K562 (cell line): ENCODE results near the gene RHOF. TPM values are rescaled to one million over a fixed set of nuclear protein-coding genes. Genes with fewer than 3 reads are reported as not detected.

Experiments
- ATAC-seq: fragments of 200-7000 bp; cut with Tn5 transposase; 3 replicates; pipeline ENCODE4 v1.9.1; 2020; ENCODE audit warnings: moderate library complexity
- BruUV-seq: library from RNA; stranded (reverse); fragments of 400-500 nt; replicated peaks from 2 replicates; lab custom pipeline; 2021; lab: Mats Ljungman, UMichigan
- CTCF ChIA-PET: fragments of 300-600 bp; formaldehyde crosslinking; extraction: SDS; loops from one replicate; lab custom pipeline; 2021; ENCODE audit warnings: low intra/inter-chr PET ratio; lab: Yijun Ruan, JAX
- POLR2A ChIA-PET: fragments of 300-600, 350-650 bp; sonication (Branson Sonifier 250); formaldehyde crosslinking; extraction: SDS; loops from one replicate; lab custom pipeline; 2021; ENCODE audit warnings: antibody characterized with exemption, inconsistent platforms; lab: Yijun Ruan, JAX
- DNase-seq, 4 experiments: peaks; one replicate each; pipeline versions ENCODE4 v3.0.0 to v3.0.0-alpha.2; 2011 to 2018; ENCODE audit warnings: low spot score in 3 of 4, mixed read lengths in 3 of 4; ENCODE audit errors: extremely low read depth in 1 of 4
- FAIRE-seq: peaks from 2 replicates; lab custom pipeline; 2011; peaks lifted over from hg19 to GRCh38; lab: Jason Lieb, UNC
- H2AFZ ChIP-seq: 2 replicates; pipeline ENCODE4 v1.6.0; 2011; ENCODE audit warnings: low read depth, low read length, control low read depth, inconsistent platforms
- H3K27ac ChIP-seq: fragments of 200-600 bp; 3 replicates; pipeline ENCODE4 v1.8.0; 2011; ENCODE audit warnings: low read depth, mild to moderate bottlenecking, control low read depth, inconsistent platforms, low read length, moderate library complexity, mixed read lengths; ENCODE audit errors: extremely low read depth
- H3K27me3 ChIP-seq, 2 experiments: fragments of 300-600 bp in 1 of 2; 2 replicates in 1 of 2; 3 replicates in 1 of 2; pipeline versions ENCODE4 v1.6.0 to v1.8.0; 2011; ENCODE audit warnings: inconsistent platforms in 2 of 2, low read length in 2 of 2, mild to moderate bottlenecking in 1 of 2, mixed read lengths in 1 of 2, moderate library complexity in 1 of 2; ENCODE audit not compliant: control insufficient read depth in 2 of 2, insufficient read depth in 2 of 2
- H3K36me3 ChIP-seq: fragments of 300-600 bp; 3 replicates; pipeline ENCODE4 v1.8.0; 2011; ENCODE audit warnings: mild to moderate bottlenecking, low read length, inconsistent platforms; ENCODE audit not compliant: control insufficient read depth, insufficient read depth
- H3K4me1 ChIP-seq, 2 experiments: fragments of 200-600 bp in 1 of 2; replicated peaks in 1 of 2; 2 replicates in 1 of 2; 3 replicates in 1 of 2; pipeline versions ENCODE4 v1.5.1 to v1.8.0; 2011; ENCODE audit warnings: inconsistent platforms in 2 of 2, low read length in 2 of 2, mild to moderate bottlenecking in 1 of 2, mixed read lengths in 1 of 2, moderate library complexity in 1 of 2; ENCODE audit not compliant: control insufficient read depth in 2 of 2, insufficient read depth in 2 of 2
- H3K4me2 ChIP-seq: 2 replicates; pipeline ENCODE4 v1.6.1; 2011; ENCODE audit warnings: low read length, control low read depth, inconsistent platforms, mixed read lengths; ENCODE audit not compliant: insufficient read depth
- H3K4me3 ChIP-seq: fragments of 200-600 bp; sonication (generic), shearing (Covaris generic); 2 replicates; pipeline ENCODE4 v1.5.1; 2016; ENCODE audit warnings: control low read depth, inconsistent platforms
- H3K79me2 ChIP-seq: fragments of 200-600 bp; 3 replicates; pipeline ENCODE4 v1.8.0; 2011; ENCODE audit warnings: low read length, inconsistent platforms; ENCODE audit not compliant: control insufficient read depth, insufficient read depth
- H3K9ac ChIP-seq, 2 experiments: 2 replicates each; pipeline versions ENCODE4 v1.6.0 to v1.6.1; 2011; ENCODE audit warnings: low read depth in 2 of 2, low read length in 2 of 2, control low read depth in 1 of 2, inconsistent platforms in 1 of 2, mild to moderate bottlenecking in 1 of 2, mixed read lengths in 1 of 2; ENCODE audit not compliant: insufficient read depth in 1 of 2
- H3K9me1 ChIP-seq: one replicate; pipeline ENCODE4 v1.6.0; 2011; ENCODE audit warnings: inconsistent platforms, mild to moderate bottlenecking, low read length, moderate library complexity; ENCODE audit not compliant: control insufficient read depth, insufficient read depth
- H3K9me3 ChIP-seq: replicated peaks from 2 replicates; pipeline ENCODE4 v1.5.1; 2011; ENCODE audit warnings: low read depth, low read length, inconsistent platforms; ENCODE audit not compliant: control insufficient read depth, insufficient read depth
- H4K20me1 ChIP-seq: replicated peaks from 2 replicates; pipeline ENCODE4 v1.6.1; 2011; ENCODE audit warnings: low read length, inconsistent platforms, mixed read lengths; ENCODE audit not compliant: control insufficient read depth, insufficient read depth
- FOS ChIP-seq: IDR thresholded peaks from 3 replicates; pipeline ENCODE4 v1.6.1; 2011; ENCODE audit not compliant: insufficient read length; ENCODE audit errors: extremely low read depth
- NFYB ChIP-seq: IDR thresholded peaks from 2 replicates; pipeline ENCODE4 v1.6.1; 2011; ENCODE audit warnings: mild to moderate bottlenecking, moderate library complexity; ENCODE audit not compliant: insufficient read length; ENCODE audit errors: extremely low read depth
- RAD51 ChIP-seq: fragments of 450-650 bp; IDR thresholded peaks from 2 replicates; pipeline ENCODE4 v1.7.1; 2016; ENCODE audit warnings: low read depth, mild to moderate bottlenecking, borderline replicate concordance
- WGBS: fragments of 100-300 bp; shearing (Covaris generic); methylation state at CpG from one replicate; pipeline ENCODE4 v1.1.6; 2016; ENCODE audit warnings: low coverage, mixed read lengths; ENCODE audit not compliant: insufficient coverage; ENCODE audit errors: missing lambda C conversion rate; 5-methylcytosine and 5-hydroxymethylcytosine counted together
- in situ Hi-C: fragments of 300-500 bp; cut with MboI; formaldehyde crosslinking; loops from 4 replicates; pipeline ENCODE4 v1.15.0; 2018; ENCODE audit warnings: inconsistent platforms, mixed read lengths
- intact Hi-C: fragments of 100-400 bp; cut with micrococcal nuclease; formaldehyde crosslinking; loops from 2 replicates; pipeline ENCODE4 v1.14.2; 2022
- polyA plus RNA-seq, 8 experiments: library from polyadenylated mRNA; depleted of rRNA in 4 of 8; stranded (reverse) in 5 of 8; unstranded in 3 of 8; fragments of >200 nt; fragmentation: Nextera tagmentation in 2 of 8; fragmentation: Illumina TruSeq in 1 of 8; extraction: Ambion mirVana in 2 of 8; extraction: Trizol in 1 of 8; gene quantifications; 2 replicates each; pipeline versions ENCODE4 v1.2.1 to v1.2.3, GENCODE V29; 2011 to 2014; ENCODE audit warnings: inconsistent platforms in 1 of 8, missing spikeins in 1 of 8
- total RNA-seq, 7 experiments: library from RNA; depleted of rRNA in 6 of 7; stranded (reverse); fragments of >200 nt in 6 of 7; fragmentation: Illumina TruSeq in 2 of 7; extraction: Trizol in 2 of 7; gene quantifications; 2 replicates each; pipeline versions ENCODE4 v1.2.1 to v1.2.3, GENCODE V29; 2011 to 2021; ENCODE audit warnings: low replicate concordance in 1 of 7
- TF ChIP-seq, protein P1 (sequence below): fragments of 250-450 bp; sonication (Bioruptor Pico); IDR thresholded peaks from 2 replicates; pipeline ENCODE4 v1.5.0; 2021
- TF ChIP-seq, protein P2 (sequence below): sonication (generic); formaldehyde crosslinking; IDR thresholded peaks from 2 replicates; pipeline ENCODE4 v1.9.0; 2022; ENCODE audit warnings: mild to moderate bottlenecking, missing genetic modification reagents
- TF ChIP-seq, protein P3 (sequence below): sonication (generic); formaldehyde crosslinking; IDR thresholded peaks from 2 replicates; pipeline ENCODE4 v1.5.0; 2020; ENCODE audit warnings: missing genetic modification reagents
- TF ChIP-seq, protein P4 (sequence below): sonication (generic); formaldehyde crosslinking; IDR thresholded peaks from 2 replicates; pipeline ENCODE4 v1.8.1; 2023; ENCODE audit warnings: mild to moderate bottlenecking, missing genetic modification reagents

RHOF gene
- total and polyA plus RNA-seq, 9 of the 15 experiments (the other 6 are each of a cell fraction or from before 2014, with no cell fraction given) = 0.13 to 10.1 (median 4.0) TPM

DNA sequence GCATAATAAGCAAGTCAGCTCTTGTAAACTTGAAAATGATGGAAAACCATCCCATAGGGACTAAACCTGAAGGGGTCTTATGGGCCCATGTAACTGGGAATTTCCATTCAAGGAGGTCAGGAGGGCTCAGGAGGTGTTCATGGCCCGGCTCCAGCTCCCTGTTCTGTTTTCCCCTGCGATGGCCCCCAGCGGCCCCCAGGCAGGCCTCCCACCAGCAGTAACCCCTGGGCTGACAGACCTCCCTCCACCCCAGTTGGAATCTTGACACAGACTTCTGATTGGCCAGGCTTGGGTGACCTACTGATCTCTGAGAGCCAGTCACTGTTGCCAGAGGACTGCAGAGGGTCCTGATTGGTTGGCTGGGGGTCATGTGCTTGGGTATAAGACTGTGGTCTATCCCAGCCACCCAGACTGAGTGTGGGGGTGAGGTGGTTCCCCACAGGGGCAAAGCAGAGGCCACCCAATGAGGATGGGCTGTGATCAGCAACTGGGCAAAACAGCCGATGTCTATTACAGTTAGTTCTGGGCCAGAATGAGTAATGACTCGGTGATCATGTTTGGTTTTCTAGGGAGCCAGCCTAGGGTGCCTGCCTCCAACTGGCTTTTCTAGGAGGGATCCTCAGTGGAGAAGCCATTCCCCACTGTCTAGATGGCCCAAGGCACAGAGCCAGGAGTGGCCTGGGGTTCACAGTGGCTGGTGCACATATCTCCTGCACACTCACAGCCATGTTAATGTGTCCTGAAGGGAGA lies 27.0 kb downstream of the RHOF start:
- no peaks in the 10 kb centered on the region for H4K20me1 ChIP-seq
- no peak overlapping the region for H3K9ac ChIP-seq
- no peak overlapping the region for H3K4me2 ChIP-seq
- H3K27ac ChIP-seq = no peak overlapping the region
- DNase-seq = peak in 3 of 4 experiments; percentile 59 to 73 (median 72)
- POLR2A ChIA-PET = interaction anchor here (0.7 to 1.0 kb wide), 3 partner anchors 10 to 18 kb away, joined by 3 to 4 read pairs (median 4); no protein-coding TSS in a partner anchor
- TF ChIP-seq, protein P1, sequence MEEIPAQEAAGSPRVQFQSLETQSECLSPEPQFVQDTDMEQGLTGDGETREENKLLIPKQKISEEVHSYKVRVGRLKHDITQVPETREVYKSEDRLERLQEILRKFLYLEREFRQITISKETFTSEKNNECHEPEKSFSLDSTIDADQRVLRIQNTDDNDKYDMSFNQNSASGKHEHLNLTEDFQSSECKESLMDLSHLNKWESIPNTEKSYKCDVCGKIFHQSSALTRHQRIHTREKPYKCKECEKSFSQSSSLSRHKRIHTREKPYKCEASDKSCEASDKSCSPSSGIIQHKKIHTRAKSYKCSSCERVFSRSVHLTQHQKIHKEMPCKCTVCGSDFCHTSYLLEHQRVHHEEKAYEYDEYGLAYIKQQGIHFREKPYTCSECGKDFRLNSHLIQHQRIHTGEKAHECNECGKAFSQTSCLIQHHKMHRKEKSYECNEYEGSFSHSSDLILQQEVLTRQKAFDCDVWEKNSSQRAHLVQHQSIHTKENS (CRISPR knock-in tag) = no peak
- TF ChIP-seq, protein P2, sequence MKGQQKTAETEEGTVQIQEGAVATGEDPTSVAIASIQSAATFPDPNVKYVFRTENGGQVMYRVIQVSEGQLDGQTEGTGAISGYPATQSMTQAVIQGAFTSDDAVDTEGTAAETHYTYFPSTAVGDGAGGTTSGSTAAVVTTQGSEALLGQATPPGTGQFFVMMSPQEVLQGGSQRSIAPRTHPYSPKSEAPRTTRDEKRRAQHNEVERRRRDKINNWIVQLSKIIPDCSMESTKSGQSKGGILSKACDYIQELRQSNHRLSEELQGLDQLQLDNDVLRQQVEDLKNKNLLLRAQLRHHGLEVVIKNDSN (CRISPR knock-in tag) = peak; percentile 61
- TF ChIP-seq, protein P3, sequence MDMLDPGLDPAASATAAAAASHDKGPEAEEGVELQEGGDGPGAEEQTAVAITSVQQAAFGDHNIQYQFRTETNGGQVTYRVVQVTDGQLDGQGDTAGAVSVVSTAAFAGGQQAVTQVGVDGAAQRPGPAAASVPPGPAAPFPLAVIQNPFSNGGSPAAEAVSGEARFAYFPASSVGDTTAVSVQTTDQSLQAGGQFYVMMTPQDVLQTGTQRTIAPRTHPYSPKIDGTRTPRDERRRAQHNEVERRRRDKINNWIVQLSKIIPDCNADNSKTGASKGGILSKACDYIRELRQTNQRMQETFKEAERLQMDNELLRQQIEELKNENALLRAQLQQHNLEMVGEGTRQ (CRISPR knock-in tag) = peak; percentile 66
- TF ChIP-seq, protein P4, sequence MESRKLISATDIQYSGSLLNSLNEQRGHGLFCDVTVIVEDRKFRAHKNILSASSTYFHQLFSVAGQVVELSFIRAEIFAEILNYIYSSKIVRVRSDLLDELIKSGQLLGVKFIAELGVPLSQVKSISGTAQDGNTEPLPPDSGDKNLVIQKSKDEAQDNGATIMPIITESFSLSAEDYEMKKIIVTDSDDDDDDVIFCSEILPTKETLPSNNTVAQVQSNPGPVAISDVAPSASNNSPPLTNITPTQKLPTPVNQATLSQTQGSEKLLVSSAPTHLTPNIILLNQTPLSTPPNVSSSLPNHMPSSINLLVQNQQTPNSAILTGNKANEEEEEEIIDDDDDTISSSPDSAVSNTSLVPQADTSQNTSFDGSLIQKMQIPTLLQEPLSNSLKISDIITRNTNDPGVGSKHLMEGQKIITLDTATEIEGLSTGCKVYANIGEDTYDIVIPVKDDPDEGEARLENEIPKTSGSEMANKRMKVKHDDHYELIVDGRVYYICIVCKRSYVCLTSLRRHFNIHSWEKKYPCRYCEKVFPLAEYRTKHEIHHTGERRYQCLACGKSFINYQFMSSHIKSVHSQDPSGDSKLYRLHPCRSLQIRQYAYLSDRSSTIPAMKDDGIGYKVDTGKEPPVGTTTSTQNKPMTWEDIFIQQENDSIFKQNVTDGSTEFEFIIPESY (CRISPR knock-in tag) = no peak
- peak; percentile 68 for TF ChIP-seq FOS
- peak; percentile 69; the same call in 1 of the 2 replicates for TF ChIP-seq RAD51
- TF ChIP-seq NFYB = peak; percentile 94
- H3K79me2 ChIP-seq = no peaks in the 10 kb centered on the region
- no peak overlapping the region for H3K4me3 ChIP-seq
- no peaks in the 10 kb centered on the region for H3K9me3 ChIP-seq
- H3K9me1 ChIP-seq = no peaks in the 10 kb centered on the region
- FAIRE-seq = no peak
- H3K4me1 ChIP-seq = peaks cover 13 to 34% of the 10 kb centered on the region in 2 experiments; a peak in 4 of 5 replicates
- no TSS peak for BruUV-seq
- H3K27me3 ChIP-seq = no peaks in the 10 kb centered on the region
- intact Hi-C loops = no loop called here
- H3K36me3 ChIP-seq = peaks cover 21% of the 10 kb centered on the region; the same call in 2 of the 3 replicates
- peak; percentile 63 for ATAC-seq
- in situ Hi-C loops = loop anchor here (5.0 kb wide), 1 partner anchor 74 kb away; no protein-coding TSS in a partner anchor
- CTCF ChIA-PET = no interaction called here
- WGBS = 89% methylated on average over 4 of the region's 5 CpGs
- no peak overlapping the region for H2AFZ ChIP-seq
